CD4-positive, alpha-beta T cell treated with Interferon alpha-2 for 1 hour (primary cell): ENCODE measurements around the gene MED16.
A peak's percentile ranks its signal among the peaks of the same experiment; 100 is the strongest.
"Not testable (repeated sequence)": the region's sequence is repeated elsewhere in the genome, so short reads cannot be mapped to it uniquely, and the experiment has no call there.

Experiments used
- DNase-seq, 2 donors: peaks; one replicate each; pipeline ENCODE4 v3.0.0-alpha.2; 2020 to 2022

The MED16 gene

DNA sequence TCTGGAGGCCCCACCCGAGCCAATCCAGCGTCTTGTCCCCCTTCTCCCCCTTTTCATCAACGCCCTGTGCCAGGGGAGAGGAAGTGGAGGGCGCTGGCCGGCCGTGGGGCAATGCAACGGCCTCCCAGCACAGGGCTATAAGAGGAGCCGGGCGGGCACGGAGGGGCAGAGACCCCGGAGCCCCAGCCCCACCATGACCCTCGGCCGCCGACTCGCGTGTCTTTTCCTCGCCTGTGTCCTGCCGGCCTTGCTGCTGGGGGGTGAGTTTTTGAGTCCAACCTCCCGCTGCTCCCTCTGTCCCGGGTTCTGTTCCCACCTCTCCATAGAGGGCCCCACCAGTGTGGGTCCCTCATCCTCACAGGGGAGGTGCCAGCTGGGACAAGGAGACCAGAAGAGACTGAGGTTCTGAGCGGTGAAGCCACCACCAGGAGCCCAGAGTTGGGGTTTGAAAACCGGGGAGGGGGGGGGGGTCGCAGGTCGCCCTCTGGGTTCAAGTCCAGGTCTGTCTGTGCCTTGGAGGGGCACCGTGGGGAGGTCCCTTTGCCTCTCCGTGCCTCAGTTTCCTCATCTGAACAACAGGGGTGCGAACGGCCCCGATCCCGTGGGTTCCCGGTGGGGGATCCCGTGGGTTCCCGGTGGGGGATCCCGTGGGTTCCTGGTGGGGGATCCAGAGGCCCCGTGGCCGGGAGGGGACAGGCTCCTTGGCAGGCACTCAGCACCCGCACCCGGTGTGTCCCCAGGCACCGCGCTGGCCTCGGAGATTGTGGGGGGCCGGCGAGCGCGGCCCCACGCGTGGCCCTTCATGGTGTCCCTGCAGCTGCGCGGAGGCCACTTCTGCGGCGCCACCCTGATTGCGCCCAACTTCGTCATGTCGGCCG, 40.6 kb downstream of the MED16 start, which contains the start of gene ELANE:
ELANE (plus strand) TSS at position 168 of the 878 bp plus-strand sequence; CDS start at position 194, 26 bp downstream.
- no peak for DNase-seq

- no peak for DNase-seq
These were observed 42.0 kb downstream of the MED16 start for GRCh38 chr19:850979-851335.

- no peak for DNase-seq
These were observed 42.6 kb downstream of the MED16 start for GRCh38 chr19:850221-850978.

DNA sequence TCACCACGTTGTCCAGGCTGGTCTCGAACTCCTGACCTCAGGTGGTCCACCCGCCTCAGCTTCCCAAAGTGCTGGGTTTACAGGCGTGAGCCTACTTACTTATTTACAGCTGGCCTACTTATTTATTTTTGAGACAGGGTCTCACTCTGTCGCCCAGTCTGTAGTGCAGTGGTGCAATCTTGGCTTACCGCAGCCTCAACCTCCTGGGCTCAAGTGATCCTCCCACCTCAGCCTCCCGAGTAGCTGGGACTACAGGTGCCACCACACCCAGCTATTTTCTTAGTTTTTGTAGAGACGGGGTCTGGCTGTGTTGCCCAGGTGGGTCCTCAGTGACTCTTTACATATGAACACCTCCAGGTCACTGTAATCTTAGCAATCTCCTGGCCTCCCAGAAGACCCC, 43.8 kb downstream of the MED16 start:
- not testable (repeated sequence) for DNase-seq

GRCh38 chr19:848386-848921, 44.5 kb downstream of the MED16 start:
- no peak for DNase-seq

DNA sequence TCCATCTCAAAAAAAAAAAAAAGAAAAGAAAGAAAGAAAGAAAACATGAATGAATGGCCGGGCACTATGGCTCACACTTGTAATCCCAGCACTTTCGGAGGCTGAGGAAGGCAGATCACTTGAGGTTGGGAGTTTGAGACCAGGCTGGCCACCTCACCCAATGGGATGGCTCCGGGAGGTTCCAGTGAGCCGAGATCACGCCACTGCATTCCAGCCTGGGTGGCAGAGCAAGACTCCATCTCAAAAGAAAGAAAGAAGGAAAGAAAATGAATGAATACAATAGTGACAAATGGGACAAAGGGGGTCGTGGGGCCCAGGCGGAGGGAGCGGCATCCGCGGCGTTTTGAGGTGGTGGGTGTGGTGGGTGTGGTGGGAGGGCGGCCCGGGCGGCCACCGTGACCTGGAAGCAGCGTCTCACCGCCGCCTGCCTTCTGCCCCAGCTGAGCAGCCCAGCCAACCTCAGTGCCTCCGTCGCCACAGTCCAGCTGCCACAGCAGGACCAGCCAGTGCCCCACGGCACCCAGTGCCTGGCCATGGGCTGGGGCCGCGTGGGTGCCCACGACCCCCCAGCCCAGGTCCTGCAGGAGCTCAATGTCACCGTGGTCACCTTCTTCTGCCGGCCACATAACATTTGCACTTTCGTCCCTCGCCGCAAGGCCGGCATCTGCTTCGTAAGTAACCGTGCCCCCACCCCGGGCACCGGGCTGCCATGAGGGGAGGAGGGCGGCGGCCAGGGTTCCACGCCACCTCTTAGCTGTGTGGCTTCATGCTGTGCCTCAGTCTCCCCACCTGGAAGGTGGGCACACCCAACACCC, 47.1 kb downstream of the MED16 start:
- DNase-seq: no peak

DNA sequence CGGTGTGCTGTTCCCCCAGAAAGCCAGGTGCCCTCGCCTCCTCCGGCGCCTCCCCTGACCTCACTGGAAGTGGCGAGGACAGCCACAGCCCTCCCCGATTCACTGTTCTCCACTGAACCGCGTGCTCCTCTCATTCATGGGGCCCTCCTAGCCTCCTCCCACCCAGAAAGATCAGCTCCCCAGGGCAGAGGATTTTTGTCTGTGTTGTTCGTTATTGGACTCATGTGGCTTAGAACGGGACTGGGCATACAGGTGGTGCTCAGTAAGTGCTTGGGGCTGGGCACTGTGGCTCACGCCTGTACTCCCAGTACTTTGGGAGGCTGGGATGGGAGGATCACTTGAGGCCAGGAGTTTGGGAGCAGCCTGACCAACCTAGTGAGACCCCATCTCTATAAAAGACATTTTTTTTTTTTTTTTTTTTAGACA, 48.4 kb downstream of the MED16 start:
- no peak for DNase-seq

DNA sequence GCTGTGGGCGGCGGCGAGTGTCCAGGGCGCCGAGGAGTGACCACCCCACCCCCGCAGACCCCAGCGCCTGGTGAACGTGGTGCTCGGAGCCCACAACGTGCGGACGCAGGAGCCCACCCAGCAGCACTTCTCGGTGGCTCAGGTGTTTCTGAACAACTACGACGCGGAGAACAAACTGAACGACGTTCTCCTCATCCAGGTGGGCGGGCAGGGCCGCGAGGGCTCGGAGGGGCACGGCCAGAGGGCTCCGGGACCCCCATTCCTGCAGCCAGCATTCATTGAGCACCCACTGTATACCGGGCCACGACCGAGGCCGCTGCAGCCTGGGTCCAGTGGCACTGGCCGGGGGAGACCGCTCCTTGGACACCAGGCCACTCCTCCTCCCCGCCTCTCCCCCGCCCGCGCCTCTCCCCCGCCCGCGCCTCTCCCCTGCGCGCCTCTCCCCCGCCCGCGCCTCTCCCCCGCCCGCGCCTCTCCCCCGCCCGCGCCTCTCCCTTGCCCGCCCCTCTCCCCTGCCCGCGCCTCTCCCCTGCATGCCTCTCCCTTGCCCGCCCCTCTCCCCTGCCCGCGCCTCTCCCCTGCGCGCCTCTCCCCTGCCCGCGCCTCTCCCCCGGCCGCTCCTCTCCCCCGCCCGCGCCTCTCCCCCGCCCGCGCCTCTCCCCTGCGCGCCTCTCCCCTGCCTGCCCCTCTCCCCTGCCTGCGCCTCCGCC, 49.0 kb downstream of the MED16 start:
- no peak for DNase-seq

- no peak for DNase-seq
These were observed 49.7 kb downstream of the MED16 start for GRCh38 chr19:843180-843835.

DNA sequence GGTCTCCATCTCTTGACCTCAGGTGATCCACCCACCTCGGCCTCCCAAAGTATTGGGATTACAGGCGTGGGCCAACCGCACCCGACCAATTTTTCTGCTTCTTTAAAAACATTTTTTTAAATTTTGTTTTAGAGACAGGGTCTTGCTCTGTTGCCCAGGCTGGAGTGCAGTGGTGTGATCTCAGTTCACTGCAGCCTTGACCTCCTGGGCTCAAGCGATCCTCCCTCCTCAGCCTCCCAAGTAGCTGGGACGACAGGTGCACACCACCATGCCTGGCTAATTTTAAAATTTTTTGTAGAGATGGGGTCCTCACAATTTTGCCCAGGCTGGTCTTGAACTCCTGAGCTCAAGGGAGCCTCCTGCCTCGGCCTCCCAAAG, 50.2 kb downstream of the MED16 start:
- not testable (repeated sequence) for DNase-seq

DNA sequence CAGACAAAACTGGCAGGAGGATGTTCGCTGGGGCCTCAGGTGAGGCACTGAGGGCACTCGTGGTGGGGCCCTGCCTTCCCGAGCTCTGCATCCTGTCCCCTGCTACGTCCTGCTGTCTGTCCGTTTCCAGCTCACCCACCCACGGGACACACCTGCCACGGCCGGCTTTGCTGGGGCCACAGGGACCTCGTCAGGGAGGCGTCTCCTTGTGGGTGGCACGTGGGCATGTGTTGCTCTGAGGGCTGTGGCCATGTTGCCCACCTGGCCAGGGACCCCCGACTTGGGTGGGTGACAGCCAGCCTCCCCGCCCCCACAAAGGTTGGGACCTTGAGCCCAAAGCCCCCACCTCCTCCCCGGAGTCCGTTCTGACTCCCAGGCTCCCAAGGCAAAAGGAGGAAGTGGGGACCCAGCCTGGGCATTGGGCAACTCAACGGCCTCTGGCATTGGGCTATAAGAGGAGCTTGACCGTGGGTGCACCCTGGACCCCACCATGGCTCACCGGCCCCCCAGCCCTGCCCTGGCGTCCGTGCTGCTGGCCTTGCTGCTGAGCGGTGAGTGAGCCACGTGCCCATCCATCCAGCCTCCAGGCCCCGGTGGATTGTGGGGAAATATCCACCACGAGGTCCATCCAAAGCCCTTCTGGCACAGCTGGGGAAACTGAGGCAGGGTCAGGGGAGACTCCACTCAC, 52.3 kb downstream of the MED16 start, which contains the start of gene PRTN3:
PRTN3 (plus strand) TSS at position 481 of the 688 bp plus-strand sequence; CDS start at position 491, 10 bp downstream.
- DNase-seq: peak in 1 of 2 donors; percentile 20

DNA sequence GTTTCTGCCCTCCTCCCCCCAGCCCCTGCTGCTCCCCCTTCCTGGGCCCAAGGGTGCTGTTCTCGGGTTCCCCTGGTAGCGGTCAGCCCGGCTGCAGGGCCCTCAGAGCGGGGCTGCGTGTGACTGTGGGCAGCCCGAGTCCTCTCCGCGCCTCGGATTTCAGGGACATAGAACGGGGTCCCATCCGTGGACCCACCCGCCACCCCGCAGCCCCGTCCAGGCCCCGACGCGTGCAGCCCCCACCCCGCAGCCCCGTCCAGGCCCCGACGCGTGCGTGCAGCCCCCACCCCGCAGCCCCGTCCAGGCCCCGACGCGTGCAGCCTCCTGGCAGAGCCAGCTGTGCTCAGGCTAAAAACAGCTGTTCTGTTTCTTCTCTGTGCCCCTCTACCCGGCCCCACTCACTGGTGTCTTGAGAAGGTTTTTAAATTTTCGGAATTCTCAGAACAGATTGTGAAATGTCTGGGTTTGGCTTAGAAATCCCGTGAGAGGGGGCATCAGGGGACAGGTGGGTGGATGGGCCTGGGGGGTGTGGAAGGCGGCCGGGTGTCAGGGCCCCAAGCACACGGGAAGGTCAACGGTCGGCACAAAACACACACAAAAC, 57.7 kb downstream of the MED16 start:
- DNase-seq: no peak

DNA sequence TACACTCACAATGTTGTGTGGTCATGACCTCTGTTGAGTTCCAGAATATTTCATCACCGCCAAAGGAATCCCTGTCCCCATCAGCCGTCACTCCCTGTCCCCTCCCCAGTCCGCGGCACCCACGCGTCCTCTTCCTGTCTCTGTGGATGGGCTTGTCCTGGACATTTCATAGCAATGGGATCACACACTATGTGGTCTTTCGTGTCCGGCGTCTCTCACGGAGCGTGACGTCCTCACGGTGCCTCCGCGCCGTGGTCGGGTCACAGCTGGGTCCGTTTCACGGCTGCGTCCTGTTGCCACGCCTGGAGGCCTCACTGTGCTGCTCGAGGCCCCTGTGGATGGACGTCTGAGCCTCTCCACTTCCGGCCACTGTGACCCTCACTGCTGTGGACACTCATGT, 58.8 kb downstream of the MED16 start:
- DNase-seq: no peak

- no peak for DNase-seq
These were observed 61.3 kb downstream of the MED16 start for GRCh38 chr19:831407-832369.

GRCh38 chr19:829129-829758, 63.7 kb downstream of the MED16 start:
- no peak for DNase-seq

GRCh38 chr19:827710-828321, 65.2 kb downstream of the MED16 start, which contains the start of gene AZU1:
AZU1 (plus strand) TSS chr19:827837; CDS start chr19:827847, 10 bp downstream.
- DNase-seq: no peak

DNA sequence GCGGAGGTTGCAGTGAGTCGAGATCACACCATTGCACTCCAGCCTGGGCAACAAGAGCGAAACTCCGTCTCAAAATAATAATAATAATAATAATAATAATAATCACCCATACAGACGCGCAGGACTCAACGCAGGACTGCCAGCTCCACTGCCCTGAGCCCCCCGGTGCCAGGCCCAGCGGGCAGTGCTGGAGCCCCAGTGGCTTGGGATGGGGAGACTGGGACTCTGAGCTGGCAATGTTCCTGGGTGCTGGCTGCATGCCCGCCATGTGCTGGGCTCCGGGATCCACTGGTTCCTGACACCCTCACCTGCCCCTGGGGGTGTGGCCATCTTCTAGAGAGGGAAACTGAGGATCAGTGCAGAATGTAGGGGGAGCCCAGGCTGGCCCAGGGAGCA, 65.7 kb downstream of the MED16 start:
- no peak for DNase-seq
